ENCODE data around the gene GABRG3. TPM values are rescaled to one million over a fixed set of nuclear protein-coding genes. Genes with fewer than 3 reads are reported as not detected.

Gene GABRG3
- total and polyA plus RNA-seq, 8 donors, result 0.35 TPM; not detected in 7

DNA sequence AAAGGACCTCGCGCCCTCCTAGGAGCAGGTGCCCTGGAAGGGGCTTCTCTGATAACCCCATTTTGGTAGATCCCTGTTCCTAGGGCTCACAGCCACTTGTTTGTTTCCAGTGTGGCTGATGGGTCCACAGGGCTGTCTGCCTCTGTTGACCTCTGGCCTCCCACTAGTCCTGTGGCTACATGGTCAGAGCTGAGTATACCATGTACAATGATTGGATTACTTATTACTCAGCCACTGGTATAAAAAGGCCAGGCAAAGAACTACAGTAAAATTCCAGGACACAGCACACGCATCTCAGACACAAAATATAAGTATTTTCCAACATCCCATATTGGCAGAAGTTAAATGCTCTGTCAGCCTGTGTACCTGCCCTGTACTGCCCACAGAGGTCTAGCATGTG is 277.3 kb downstream of the GABRG3 start:
- no peak for FAIRE-seq

DNA sequence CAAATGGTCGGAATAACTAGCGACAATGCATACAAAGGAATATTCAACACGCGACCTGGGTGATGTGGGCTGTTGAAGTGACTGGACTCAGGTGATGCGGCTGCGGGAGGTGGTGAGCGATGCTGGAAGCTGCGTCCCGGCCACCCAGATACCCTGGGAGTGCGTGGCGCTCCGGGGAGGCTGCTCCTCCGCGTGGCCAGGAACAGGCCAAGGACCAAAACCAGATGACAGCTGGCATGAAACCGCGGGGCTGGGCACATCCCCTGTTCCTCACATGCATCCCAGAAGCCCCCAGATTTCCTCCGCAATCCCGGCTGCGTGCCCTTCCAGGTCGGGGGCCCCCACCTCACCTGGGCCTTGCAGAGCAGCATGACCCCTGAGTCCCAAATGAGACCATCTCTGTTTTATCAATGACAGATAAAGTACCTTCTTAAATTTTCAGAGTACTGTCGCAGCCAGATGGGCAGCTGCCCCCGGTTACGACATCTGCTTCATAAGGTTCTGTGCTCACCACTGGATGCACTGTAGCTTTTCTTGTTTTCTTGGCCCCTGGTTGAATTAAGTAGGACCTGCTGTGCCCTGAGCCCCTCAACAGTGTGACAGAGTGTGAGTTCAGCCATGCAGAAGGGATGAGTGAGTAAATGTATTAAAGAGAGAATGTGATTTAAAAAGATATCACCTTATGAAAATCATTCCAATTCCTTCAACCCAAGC is 278.2 kb downstream of the GABRG3 start:
- Histone ChIP-seq H3K4me3 (no peak overlapping the region), H3K4me1 (no peaks in the 10 kb centered on the region), H3K9me3 (no peaks in the 10 kb centered on the region), H3K27ac (no peak overlapping the region), H3K27me3 (no peaks in the 10 kb centered on the region), H3K36me3 (no peaks in the 10 kb centered on the region)
- TF ChIP-seq CTCF (IDR thresholded peaks at IDR 0.05), result no peak
- FAIRE-seq, result no peak
- WGBS, 2 donors, result 77 to 85% methylated on average over 23 of the region's 23 CpGs
- intact Hi-C loops (cut with DNase I), result no loop called here
- no peak for ATAC-seq
- no peak for DNase-seq

More for the DNA sequence above, 277.3 kb downstream of the GABRG3 start:
- H3K36me3 ChIP-seq, result no peaks in the 10 kb centered on the region
- no peaks in the 10 kb centered on the region for H3K27me3 ChIP-seq
- H3K4me1 ChIP-seq, result no peaks in the 10 kb centered on the region
- H3K27ac ChIP-seq, result no peak overlapping the region
- no peak for ATAC-seq
- no peak for TF ChIP-seq CTCF (IDR thresholded peaks at IDR 0.05)
- DNase-seq, result no peak
- no peak overlapping the region for H3K4me3 ChIP-seq
- intact Hi-C loops (cut with DNase I), result no loop called here
- 73 to 89% methylated on average over 3 of the region's 3 CpGs for WGBS, 2 donors
- no peaks in the 10 kb centered on the region for H3K9me3 ChIP-seq

- Histone ChIP-seq H3K4me3 (no peak overlapping the region), H3K27ac (no peak overlapping the region), H3K4me1 (no peaks in the 10 kb centered on the region), H3K36me3 (no peaks in the 10 kb centered on the region), H3K27me3 (no peaks in the 10 kb centered on the region), H3K9me3 (no peaks in the 10 kb centered on the region)
- FAIRE-seq (no peak), DNase-seq (no peak), ATAC-seq (no peak)
- intact Hi-C loops (cut with DNase I), result no loop called here
- WGBS, 2 donors, result 53 to 54% methylated on average over 3 of the region's 3 CpGs
- no peak for TF ChIP-seq CTCF (IDR thresholded peaks at IDR 0.05)
These were observed 278.8 kb downstream of the GABRG3 start for GRCh38 chr15:27249760-27250109.

- FAIRE-seq (no peak), ATAC-seq (no peak), DNase-seq (no peak)
- no peaks in the 10 kb centered on the region for H3K27me3 ChIP-seq
- no peaks in the 10 kb centered on the region for H3K9me3 ChIP-seq
- H3K27ac ChIP-seq, result no peak overlapping the region
- H3K4me3 ChIP-seq, result no peak overlapping the region
- TF ChIP-seq CTCF (IDR thresholded peaks at IDR 0.05), result no peak
- 65 to 73% methylated on average over 6 of the region's 6 CpGs for WGBS, 2 donors
- no peaks in the 10 kb centered on the region for H3K4me1 ChIP-seq
- H3K36me3 ChIP-seq, result no peaks in the 10 kb centered on the region
- intact Hi-C loops (cut with DNase I), result no loop called here
These were observed 279.2 kb downstream of the GABRG3 start for GRCh38 chr15:27250223-27250622.

DNA sequence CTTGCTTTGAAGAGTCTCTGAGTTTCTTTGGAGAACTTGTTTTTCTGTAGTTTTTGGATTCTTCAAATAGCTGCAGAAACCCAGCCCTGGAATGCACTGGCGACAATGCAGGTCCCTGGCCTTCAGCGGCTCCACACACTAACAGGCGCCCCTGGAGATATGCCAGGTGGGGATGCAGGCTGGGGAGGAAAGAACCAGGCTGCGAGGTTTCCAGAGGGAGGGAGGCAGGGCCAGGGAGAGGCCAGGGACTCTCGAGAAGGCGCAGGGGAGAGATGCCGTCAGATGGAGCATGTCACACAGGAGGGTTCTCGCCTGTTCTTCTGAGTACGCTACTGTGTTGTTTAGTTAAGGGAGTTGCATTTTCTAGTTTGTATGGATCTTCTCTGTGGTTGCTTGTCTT is 283.1 kb downstream of the GABRG3 start:
- WGBS, 2 donors, result 47 to 48% methylated on average over 9 of the region's 9 CpGs
- no peaks in the 10 kb centered on the region for H3K4me1 ChIP-seq
- H3K27ac ChIP-seq, result no peak overlapping the region
- DNase-seq (no peak), FAIRE-seq (no peak), ATAC-seq (no peak)
- intact Hi-C loops (cut with DNase I), result no loop called here
- H3K36me3 ChIP-seq, result no peaks in the 10 kb centered on the region
- no peaks in the 10 kb centered on the region for H3K27me3 ChIP-seq
- no peak for TF ChIP-seq CTCF (IDR thresholded peaks at IDR 0.05)
- H3K9me3 ChIP-seq, result no peaks in the 10 kb centered on the region
- no peak overlapping the region for H3K4me3 ChIP-seq
